GM12891 (cell line): ENCODE measurements around the gene ACSS1.

Source experiments
- POLR2A ChIP-seq: IDR thresholded peaks from 2 replicates; pipeline ENCODE4 v1.6.1; 2011; ENCODE audit warnings: low read depth, low read length, control low read depth
- POLR2AphosphoS5 ChIP-seq: IDR thresholded peaks from 2 replicates; pipeline ENCODE4 v1.6.1; 2011; ENCODE audit warnings: low read depth, low read length, control low read depth

- TF ChIP-seq POLR2AphosphoS5 = no peak
- TF ChIP-seq POLR2A = no peak
Observed at GRCh38 chr20:25050501-25051350, 7.2 kb downstream of the ACSS1 start.
